NCI-H1694 (cell line): ENCODE measurements around the gene LHFPL6.

Experiments
- DNase-seq: peaks from one replicate; lab custom pipeline; 2025; lab: John Stamatoyannopoulos, UW

The LHFPL6 gene

GRCh38 chr13:39298951-39299350 is 304.0 kb downstream of the LHFPL6 start:
- DNase-seq, result no peak

- no peak for DNase-seq
These were observed 305.3 kb downstream of the LHFPL6 start for GRCh38 chr13:39297664-39298171.

GRCh38 chr13:39297023-39297422 is 306.0 kb downstream of the LHFPL6 start:
- DNase-seq, result no peak

GRCh38 chr13:39296193-39296592 is 306.8 kb downstream of the LHFPL6 start:
- no peak for DNase-seq
